Right lobe of liver (tissue), 4 donors: ENCODE results near the gene SAXO1.

Source experiments
- CTCF ChIP-seq, 4 donors: fragments of 200-600 bp in 3 of 4; fragments of 450-650 bp in 1 of 4; IDR thresholded peaks; one replicate each; pipeline versions ENCODE4 v1.5.1 to v1.8.0; 2016 to 2022; ENCODE audit warnings: antibody characterized with exemption in 4 of 4, mild to moderate bottlenecking in 2 of 4
- POLR2A ChIP-seq: fragments of 450-650 bp; IDR thresholded peaks from one replicate; pipeline ENCODE4 v1.6.1; 2017; ENCODE audit warnings: antibody characterized with exemption, mild to moderate bottlenecking
- donor health status: DM: no; HTN: no; CAD: no.
- donor health status: DM: no; HTN: no; CAD: no.
- donor health status: DM: no; HTN: yes; CAD: no.

- TF ChIP-seq CTCF (IDR thresholded peaks at IDR 0.05) = no peak
- TF ChIP-seq POLR2A = no peak
Measured at GRCh38 chr9:18925880-18926279, 107.1 kb downstream of the SAXO1 start.
